HG02678 (cell line): ENCODE measurements around the gene ADCY5.

Experiments used
- ATAC-seq: cut with Tn5 transposase; IDR thresholded peaks from one replicate; pipeline ENCODE4 v1.9.1; 2021; ENCODE audit warnings: mild to moderate bottlenecking, moderate library complexity; ENCODE audit not compliant: unreplicated experiment

Gene ADCY5

DNA sequence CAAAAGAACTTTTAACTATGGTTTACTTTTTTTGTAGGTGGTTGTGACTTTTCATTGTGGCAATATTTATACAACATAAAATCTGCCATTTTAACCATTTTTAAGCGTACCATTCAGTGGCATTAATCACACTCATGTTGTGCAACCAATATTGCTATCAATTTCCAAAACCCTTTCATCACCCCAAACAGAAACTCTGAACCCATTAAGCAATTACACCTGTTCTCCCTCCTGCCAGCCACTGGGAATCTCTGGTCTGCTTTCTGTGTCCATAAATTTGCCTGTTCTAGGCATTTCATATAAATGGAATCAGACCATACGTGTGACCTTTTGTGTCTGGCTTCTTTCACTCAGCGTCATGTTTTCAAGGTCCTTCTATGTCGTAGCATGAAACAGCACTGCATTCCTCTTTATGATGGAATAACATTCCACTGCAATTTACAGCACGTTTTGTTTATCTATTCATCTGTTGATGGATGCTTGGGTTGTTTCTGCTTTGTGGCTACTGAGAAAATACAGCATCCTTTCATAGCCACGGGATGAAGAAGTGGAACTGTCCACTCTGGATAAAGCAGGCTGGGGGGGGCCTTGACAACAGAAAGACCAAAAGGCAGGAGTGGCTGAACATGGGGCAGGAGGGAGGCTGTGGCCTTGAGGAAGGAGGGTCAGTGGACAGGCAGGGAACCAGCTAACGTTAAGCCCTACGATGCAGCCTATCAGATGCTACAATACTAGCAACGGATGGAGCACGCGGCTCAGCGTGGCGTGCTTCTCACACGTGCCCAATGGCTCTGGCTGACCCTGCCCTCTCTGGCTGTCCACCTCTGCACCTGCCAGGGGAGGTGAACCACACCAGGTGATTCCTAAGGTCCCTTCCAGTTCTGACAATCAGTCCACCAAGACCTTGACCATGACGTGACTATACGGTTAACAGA, 136.3 kb downstream of the ADCY5 start:
- ATAC-seq, result no peak

DNA sequence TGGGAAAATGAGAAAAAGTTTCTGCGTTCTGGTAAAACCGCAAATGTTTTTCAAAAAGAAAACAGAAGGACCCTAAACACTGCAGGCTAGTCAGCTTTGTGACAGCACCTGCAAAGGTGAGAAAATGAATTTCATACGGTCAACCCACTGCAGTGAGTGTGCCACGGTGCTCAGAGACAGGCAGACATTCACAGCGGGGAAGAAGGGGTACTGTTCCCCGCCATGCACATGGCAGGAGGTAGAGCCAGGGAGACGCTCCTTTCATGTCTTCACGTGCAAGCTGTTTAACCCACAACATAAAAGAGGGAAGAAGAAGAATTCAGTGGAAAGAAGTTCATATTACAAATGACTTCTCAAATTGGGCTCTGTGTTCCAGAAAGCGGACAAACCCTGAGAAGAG, 137.7 kb downstream of the ADCY5 start:
- ATAC-seq, result no peak

DNA sequence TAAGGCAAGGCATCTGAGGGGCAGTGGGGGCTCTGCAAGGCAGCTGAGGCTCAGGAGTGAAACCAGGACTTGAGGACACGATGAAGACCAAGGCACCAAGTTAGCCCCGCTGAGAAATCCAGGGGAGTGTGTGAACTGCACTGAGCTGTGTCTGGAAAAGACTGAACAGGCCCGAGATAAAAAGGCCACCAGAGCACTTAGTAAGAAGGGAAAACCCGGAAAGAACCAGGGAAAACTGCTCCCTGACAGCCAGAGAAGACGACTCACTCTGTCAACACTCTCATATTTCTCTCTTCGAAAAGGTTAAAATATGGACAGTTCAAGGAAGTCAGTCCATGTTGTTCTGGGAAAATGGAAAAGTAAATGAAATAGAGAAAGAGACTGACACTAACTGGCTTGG, 138.1 kb downstream of the ADCY5 start:
- no peak for ATAC-seq

DNA sequence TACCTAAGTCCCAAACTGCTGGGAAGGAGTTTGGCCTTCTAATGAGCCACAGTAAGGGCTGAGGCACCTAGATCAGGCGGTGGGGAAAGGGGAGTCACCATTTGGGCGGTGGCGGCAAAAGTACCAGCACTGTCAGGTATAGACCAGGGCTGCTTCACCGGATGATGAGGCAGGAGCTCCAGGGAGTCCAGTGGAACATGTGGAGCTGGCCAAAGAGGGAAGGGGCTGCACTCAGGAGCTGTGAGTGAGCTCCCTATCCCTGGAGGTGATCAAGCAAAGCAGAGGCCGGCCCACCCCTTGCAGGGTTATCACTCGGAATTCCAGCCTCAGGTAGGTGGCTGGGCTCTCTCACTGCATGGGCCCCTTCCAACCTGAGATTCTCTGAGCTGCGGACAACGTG, 138.7 kb downstream of the ADCY5 start:
- ATAC-seq, result no peak

DNA sequence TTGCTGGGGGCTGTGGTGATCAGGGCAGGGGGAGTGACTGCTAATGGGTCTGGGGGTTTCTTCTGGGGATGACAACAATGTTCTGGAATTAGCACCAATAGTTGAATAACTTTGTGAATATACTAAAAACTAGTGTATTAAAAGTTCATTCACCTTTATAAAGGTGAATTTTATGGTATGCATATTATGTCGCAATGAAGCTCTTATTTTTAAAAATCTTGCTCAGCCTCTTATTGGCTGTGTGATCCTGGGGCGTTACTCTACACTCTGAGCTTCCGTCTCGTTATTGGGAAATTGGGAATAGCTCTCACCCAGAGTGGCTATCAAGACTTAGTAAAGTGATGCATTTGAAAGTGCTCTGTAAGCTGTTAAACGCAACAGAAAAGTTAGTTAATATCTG, 141.8 kb downstream of the ADCY5 start:
- no peak for ATAC-seq

DNA sequence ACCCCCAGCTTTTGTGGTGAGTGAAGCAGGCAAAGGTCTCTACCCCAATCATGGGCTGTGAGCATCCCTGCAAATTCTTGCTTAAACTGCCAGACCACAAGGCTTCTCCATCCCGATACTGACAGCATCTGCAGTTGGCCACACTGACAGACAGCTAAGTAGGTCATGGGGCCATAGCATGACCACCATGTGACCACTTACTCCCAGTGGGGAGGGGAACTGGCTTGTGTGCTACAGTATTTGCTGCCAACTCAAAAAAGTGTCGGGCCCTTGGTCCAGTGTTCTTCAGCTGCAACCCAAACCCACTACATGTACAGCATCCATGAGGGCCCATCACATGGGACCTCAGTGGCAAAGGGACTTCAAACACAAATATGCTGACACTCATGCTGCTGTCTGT, 143.7 kb downstream of the ADCY5 start:
- no peak for ATAC-seq

DNA sequence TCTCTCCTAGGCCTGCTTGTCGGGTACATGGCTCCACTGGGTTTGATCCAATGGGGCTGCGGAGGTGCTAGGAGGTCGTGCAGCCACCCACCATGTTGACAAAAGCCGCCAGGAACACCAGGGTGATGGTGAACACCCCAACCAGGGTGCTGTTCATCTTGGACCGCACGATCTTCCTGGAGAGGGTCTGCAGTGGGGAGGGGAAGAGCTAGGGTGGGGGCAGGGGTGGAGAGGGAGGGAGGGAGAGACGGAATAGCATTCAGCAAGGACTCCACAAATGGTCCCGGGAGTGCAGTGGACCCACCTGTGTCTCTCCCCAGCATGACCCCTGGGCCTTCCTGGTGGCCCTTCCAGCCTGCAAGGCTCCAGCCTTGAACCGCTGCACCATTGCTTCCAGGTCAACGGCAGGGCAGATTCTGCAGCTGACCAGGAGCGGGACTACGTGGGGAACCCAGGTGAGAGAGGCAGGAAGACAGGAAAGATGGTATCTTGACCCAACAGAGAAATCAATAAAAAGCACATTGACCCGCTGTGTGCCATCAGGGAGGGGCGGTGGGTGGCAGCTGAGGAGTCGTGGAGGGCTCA, 144.8 kb downstream of the ADCY5 start:
- ATAC-seq, result no peak

DNA sequence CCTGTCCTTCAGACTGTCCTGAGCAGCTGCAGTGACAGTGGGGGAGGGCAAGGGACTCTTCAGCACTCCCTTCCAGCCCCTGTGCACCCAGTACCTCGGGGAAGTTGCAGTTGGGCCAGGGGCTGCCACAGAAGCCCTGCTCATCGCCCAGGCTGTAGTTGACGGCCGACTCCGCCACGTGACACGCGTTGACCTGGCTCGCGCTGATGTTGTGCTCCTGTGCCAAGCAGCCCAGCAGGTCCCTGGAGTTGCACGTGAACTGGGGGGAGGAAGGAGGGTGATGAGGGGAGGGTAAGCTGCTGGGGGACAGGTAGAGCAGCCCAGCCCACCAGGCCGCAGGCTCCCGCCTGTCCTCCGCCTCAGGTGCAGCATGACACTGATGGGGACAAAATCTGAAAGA, 145.9 kb downstream of the ADCY5 start:
- ATAC-seq, result no peak

DNA sequence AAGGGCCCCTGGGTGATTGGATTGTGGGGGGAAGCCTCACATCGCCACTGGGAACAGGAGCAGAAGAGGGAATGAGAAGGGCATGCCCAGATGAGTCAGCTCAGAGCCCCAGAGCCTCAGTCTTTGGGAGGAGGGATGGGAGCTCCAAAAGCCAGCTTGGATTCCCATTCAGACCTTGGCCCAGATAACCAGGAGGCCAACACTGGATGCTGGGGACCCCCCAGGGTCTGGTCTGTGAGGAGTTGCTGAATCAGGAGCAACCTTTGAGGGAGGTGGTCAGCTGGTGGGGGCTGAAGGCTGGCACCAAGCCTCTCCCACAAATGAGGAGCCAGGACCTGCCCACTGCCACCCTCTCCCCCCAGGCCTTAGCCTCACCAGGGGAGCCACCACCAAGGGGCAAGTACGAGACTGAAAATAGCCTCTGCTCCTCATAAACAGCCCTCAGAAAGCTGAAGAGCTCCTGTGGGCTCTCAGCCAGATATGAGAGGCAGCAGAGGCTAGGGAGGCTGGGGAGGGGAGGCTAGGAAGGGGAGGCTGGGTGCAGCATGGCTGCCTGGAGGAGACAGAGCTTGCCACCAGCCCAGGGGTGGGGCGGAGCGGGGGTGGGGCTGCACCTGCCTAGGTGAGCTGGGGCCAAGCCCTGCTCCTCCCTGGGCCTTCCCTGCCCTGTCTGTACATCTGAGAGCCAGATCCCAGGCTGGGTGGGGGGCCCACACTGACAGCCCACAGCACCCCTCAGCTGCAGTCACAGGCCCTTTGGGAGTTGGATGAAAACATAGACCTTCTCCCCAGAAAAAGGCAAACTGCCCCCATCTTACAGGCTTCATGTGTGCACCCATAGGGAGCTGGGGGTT, 147.3 kb downstream of the ADCY5 start:
- no peak for ATAC-seq

DNA sequence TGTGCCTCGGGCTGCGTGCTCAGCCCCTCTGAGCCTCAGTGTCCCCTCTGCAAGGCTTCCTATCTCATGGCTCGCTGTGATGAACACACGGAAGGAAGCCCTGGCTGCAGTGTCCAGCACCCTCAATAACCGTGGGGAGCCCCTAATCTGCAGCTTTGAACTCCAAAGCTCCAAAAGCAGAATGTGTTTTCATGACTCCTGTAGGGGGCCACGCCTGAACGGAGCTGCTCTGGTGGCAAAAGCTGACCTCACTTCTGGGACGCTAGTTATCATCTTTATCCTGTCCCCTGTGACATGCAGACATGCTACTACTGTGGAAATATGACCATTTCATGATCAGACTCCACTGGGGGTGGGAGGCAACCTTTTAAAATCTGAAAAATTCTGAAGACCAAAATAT, 148.3 kb downstream of the ADCY5 start:
- ATAC-seq, result no peak

DNA sequence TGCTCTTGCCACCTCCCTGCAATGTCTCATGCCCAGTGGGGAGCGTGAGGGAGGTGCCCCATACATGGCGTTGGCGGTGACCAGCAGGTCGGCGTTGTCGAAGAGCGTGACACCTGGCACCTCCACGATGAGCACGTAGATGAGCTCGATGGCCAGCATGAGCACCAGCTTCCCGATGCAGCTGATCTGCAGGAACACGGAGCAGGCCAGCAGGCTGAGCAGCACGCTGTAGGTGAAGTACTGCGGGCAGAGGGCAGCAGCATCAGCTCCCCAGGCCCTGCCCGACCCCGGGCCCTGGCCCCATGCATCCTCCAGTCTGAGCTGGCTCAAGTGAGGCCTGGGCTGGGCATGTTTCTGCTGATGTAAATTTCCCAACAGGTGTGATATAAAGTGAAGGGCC, 148.8 kb downstream of the ADCY5 start:
- ATAC-seq, result no peak

DNA sequence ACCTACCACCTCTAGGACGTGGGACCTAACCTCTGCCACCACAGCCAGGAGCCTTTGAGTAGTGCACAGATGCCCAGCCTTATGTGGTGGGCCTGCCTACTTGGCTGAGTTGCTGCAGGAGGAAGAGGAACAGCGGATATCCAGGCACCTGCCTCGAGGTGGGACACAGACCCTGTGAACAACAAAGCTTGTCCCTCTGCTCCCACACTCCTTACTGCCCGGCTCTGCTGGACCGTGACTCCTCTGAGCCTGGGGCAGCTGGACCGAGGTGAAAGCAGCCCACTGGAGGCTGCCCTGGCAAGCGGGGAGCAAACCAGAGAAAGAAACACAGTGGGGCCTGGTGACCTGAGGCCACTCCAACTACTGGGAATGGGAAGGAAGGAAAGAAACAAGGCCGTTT, 149.3 kb downstream of the ADCY5 start:
- no peak for ATAC-seq

DNA sequence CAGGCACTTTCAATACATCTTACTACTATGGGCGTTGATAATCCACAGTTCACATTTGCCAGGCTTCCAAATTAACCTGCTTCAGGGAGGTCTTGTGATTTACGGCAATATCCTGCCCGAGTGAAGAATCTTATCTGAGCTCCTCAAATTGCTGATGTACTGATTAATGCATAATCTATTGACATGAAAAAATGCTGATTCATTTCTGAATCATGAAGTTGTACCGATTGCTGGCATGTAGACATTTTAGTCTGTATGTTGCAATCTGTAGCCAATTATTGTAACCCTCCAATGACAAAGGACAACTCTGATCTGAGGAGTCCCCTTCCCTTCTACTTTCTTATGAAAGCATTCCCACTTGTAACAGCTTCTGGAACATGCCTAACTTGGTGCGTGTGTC, 150.0 kb downstream of the ADCY5 start:
- ATAC-seq, result no peak

DNA sequence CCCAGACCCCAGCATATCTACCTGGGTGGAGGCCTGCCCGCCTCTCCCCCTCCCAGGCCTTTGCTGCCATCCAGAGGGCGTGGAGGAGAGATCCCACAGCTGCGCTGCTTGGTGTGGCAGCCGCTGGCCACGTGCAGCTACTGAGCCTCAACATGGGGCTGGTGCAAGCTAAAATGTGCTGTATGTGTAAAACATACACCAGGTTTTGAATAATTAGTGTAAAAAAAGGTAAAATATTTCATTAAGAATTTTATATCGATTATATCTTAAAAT, 151.3 kb downstream of the ADCY5 start:
- no peak for ATAC-seq

DNA sequence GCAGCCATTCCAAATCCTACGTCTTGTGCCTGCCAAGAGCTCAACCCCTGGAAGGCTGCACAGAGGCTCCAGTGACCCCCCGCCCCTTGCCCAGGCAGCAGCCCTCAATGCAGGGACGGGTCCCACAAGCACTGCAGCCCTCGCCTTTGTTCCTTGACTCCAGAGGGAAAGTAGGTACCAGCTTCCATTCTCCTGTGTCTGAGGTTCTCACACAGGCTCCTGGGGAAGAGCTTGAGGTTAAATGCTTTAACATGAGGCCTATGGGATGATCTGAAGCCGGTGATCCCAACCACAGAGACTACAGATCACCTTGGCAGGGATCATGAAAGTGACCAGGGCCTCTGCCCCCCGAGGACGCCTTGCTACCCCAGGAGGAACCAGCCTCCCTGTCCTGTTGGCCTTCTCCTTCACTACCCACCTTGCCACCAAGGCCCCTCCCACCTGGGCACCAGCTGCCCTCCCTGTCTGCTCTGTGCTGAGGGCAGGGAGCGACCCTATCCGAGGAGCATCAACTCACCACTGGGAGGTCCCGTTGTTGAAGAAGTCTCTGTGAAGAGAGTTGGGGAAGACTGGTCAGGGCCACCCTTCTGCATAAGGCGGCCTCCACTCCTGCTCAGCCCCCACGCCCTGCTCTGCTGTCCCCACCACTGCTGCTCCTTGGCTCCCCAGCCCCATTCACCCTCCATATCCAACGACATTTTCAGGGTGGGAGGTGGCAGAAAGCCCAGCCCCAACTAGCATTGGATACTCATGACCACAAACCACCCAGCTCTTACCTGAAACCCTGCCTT, 151.9 kb downstream of the ADCY5 start:
- ATAC-seq, result no peak

DNA sequence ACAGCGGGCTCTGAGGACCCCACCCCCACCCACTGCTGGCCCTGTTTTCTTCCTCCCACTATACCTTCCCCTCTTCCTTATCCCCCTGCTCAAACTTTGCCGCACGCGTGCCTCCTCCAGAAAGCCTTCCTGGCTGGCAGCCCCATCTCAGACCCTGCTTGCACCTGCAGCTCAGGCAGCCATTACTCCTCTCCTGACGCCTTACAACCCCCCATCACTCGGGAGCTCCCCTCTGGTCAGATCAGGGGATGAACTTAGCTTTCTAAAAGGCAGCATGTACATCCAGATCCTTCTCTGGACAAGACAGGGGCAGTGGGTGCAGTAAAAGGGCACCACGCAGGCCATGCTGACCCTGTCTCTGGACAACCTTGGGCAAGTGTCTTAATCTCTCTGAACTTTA, 152.6 kb downstream of the ADCY5 start:
- no peak for ATAC-seq

DNA sequence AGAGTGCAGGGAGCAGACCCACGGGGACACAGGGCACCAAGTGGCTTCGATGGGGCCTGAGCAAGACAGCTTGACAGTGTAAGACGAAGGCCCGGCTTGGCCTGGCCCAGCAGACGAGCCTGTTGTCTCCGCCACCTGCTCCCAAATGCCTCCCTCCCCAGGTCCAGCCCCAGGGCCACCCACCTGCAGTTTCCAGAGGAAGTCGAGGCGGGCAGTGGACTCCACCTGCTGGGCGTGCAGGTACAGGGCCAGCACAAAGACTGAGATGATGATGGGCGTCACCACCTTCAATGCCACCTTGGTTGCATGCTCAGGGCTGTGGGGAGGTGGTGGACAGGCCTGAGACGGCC, 153.0 kb downstream of the ADCY5 start:
- no peak for ATAC-seq

DNA sequence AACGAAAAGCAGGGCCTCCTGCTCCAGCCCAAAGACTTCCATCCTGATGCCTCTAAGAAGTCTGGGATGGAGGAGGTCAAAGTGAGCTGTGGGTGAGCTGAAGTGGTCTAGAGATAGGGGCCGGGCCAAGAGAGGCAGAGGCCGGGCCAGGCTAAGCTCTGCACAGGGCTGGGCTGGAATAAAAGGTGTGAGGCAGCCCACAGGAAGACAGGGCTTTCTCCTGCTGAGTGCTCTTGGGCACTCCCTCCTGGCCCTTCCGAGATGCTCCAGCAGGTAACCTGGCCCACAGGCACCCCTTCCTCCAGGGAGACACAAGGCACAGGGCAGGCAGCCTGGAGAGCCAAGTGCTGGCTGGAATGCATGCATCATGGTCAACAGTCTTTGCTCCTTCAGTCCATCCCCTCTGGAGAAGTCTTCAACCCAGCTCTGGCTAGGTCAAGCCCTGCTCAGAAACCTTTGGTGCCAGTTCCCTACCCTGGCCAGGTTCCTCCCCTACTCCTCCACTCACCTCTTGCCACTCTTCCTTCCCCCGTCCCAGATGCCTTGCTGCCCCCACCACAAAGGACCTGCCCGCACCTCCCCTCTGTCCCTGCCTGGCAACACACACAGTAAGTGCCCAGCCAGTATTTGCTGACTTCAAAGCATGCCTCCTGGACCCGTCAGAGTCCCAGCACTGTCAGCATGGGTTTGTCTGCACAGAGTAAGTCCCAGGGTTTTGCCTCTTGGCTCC, 153.6 kb downstream of the ADCY5 start:
- no peak for ATAC-seq

DNA sequence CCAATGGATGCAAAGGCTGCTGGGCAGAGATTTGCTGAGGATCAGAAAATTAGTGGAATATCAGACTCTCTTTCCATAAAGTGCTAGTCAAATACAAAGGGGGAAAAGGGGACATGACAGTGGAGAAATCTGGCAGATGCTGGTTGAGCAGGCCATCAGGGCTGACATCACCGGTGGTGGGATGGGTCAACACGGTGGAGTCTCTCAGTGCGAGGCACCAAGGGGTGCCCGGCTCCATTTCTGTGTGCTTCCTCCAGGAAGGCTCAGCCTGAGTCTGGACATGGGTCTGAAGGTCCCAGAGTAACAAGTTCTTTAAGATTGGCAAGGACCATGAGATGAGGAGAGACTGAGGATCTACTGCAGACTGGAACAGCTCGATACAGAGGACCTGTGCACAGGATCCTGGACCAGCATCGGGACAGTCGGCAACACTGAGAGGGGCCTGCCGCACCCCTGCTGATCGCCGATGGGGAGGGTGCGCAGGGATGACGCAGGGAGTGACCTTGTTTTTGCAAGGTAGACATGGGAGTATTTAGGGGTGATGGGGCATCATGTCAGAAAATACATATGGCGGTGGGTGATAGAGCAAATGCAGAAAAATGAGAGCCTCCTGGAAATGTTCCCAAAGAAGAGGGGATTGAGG, 154.5 kb downstream of the ADCY5 start:
- no peak for ATAC-seq
